D721Med (cell line): ENCODE measurements around the gene ARHGAP28.

Experiments used
- DNase-seq: peaks from one replicate; pipeline ENCODE4 v3.0.0; 2011; ENCODE audit warnings: low spot score; ENCODE audit not compliant: insufficient read length
- FAIRE-seq: peaks from 2 replicates; lab custom pipeline; 2011; peaks lifted over from hg19 to GRCh38; lab: Jason Lieb, UNC
- TF ChIP-seq, protein P1 (sequence below): IDR thresholded peaks from 2 replicates; pipeline ENCODE4 v1.5.1; 2012; ENCODE audit warnings: mild to moderate bottlenecking, control low read depth; ENCODE audit not compliant: insufficient read depth; ENCODE audit errors: missing control alignments

The ARHGAP28 gene

DNA sequence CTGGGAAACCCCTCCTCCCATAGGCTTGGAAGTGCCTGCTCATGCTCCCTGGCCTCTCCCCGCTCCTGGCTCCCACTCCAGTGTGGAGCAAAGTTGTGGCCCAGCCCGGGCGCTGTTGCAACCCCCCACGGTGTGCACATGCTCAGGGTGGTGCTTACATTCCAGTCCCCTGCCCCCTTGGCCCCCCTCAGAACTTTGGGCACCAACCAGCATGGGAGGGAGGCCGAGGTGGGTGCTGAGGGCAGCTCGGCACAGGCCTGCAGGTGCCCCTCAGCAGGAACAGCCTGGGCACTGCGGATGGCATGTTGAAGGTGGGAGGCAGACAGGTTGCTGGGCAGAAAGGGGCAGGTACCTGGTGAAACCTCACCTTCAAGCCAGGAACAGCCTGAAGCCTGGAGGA is 125.3 kb downstream of the ARHGAP28 start:
- FAIRE-seq: no peak
- TF ChIP-seq, protein P1, sequence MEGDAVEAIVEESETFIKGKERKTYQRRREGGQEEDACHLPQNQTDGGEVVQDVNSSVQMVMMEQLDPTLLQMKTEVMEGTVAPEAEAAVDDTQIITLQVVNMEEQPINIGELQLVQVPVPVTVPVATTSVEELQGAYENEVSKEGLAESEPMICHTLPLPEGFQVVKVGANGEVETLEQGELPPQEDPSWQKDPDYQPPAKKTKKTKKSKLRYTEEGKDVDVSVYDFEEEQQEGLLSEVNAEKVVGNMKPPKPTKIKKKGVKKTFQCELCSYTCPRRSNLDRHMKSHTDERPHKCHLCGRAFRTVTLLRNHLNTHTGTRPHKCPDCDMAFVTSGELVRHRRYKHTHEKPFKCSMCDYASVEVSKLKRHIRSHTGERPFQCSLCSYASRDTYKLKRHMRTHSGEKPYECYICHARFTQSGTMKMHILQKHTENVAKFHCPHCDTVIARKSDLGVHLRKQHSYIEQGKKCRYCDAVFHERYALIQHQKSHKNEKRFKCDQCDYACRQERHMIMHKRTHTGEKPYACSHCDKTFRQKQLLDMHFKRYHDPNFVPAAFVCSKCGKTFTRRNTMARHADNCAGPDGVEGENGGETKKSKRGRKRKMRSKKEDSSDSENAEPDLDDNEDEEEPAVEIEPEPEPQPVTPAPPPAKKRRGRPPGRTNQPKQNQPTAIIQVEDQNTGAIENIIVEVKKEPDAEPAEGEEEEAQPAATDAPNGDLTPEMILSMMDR: no peak

DNA sequence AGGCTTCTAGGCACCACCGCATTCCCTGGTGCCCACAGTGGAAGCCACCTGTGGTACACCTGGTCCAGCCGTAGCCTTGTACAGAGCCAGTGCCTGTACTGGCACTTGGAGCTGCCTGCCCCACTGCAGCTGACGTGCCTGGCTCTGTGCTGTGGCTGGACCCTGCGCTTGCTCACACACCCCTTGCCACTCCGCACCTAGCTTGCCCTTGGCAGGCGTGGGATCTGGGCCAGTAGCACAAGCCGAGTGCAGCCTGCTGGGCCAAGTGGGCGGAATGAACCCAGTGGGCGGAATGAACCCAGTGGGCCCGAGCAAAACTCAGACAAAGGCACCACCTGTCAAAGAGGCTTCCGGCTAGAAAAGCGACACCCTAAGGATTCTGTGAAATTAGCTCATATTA is 126.3 kb downstream of the ARHGAP28 start:
- no peak for DNase-seq
- TF ChIP-seq, protein P1: no peak
- FAIRE-seq: no peak

More for the DNA sequence above, 125.3 kb downstream of the ARHGAP28 start:
- no peak for DNase-seq

DNA sequence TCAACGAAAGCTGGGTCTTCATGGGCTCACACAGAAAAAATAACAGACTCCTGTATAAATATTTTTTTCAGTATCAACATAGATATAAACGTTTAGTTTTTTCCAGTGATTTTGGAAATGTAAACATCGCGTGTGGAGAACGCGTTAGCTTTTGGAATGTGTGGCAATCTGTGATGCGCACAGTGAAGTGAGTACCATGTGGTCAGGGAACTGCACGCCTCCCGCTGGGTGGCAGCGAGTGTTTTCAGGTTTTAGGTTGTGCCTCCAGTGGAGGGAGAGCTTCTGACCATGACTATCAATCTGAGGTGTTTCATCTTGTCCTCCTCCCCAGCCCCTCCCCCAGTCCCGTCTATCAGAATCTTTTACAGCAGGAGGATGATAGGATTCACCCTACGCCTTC is 127.8 kb downstream of the ARHGAP28 start:
- FAIRE-seq: no peak
- TF ChIP-seq, protein P1: no peak
- DNase-seq: no peak

DNA sequence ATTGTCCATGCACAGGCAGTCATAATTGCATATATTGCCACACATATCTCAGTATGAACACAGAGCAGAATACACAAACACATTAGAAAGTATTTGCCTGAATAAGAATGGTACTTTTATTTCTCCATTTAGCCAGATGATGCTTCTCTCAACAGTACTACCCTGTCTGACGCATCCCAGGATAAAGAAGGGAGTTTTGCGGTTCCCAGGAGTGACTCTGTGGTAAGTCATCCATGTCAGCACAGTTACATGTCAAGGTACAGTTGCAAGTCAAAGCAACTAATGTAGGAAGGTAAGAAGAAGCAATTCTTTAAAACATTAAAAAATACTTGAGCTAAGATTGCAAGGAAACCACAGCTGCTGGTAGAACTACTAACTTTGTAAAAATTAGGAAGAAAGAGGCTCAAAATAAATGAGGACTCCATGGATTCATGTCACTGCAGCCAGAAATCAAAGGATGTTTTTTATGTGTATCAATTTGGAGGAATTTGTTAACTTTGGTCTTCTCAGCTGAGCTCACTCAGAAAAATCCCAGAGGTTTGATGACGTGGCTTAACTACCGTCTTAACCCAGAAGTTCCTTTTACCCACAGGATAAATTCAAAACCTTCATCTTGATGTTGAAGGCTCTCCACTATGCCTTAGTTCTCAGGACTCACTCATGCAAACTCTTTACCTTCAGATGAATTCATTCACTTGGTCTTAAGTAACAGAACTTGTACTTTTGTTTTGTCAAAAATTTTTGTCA is 130.3 kb downstream of the ARHGAP28 start:
- FAIRE-seq (no peak), DNase-seq (no peak)
- TF ChIP-seq, protein P1: no peak

DNA sequence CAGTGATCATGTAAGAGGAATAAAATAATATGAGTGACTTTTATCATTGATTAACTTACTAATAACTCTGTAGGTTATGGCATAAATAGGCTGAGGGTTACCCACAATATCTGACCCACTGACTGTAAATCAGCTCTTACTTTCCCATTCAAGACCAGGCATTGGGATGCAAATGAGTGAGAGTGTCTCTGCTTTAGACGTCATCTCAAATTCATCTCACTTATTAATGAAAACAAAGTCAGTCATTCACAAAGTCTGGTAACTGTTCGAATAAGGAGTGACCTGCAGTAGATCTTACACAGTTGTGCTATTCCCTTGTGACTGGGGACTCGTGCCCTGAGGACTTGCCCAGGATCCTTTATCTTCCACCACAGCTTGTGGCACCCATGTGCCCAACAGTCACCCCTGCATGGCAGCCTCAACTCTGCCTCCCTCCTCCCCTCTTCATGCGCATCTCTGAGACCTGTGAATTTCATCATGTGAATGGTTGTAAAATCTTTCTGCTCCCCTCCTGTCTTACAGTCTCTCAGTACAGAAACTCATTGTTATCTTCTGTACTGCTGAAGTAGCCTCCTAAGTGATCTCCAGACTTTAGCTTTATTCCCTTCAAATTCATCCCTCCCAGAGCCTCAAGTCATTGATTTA is 131.4 kb downstream of the ARHGAP28 start:
- DNase-seq (no peak), FAIRE-seq (no peak)
- TF ChIP-seq, protein P1: no peak

DNA sequence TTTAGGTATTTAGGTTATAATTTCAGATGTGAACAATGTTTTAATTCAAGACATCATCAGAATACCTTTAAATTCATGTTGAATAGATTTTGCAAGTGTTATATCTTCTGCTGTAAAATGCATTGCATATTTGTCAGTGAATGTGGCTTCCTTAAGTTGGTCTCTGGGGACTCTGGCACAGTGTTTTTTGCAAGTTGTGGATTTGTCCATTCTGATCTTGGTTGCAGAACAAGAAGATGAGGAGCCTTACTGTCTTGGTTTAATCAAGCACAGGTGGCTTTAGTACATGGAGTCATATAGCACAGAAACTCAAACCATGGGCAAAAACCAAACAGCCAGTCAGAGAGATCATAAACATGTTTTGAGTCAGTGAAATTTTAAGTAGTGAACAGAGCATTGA is 135.7 kb downstream of the ARHGAP28 start:
- TF ChIP-seq, protein P1: no peak
- DNase-seq (no peak), FAIRE-seq (peak; percentile 60)
